ENCODE results near the gene MT1M.
A peak's percentile ranks its signal among the peaks of the same experiment; 100 is the strongest.
"Not testable (repeated sequence)": the region's sequence is repeated elsewhere in the genome, so short reads cannot be mapped to it uniquely, and the experiment has no call there.

Gene MT1M

DNA sequence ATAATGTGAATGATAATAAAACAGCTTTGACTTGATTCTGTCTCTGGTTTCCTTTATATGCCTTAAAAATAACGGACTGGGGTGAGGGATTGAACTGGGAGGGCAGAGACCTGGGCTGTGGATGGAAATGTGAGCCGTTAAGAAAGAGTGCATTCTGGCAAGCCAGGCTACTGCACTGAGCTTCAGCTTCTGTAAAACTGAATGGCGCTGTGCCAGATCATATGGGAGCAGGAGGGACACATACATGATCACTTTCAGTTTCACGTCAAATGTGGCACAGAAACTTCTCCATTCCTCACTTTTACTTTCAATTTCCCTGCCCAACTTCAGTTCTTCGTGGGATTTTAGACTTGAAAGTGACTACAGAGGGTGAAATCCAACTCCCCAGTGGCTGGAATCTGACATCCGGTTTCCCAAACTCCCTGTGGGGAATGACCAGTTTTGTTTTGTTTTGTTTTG is 23.0 kb upstream of the MT1M start:
- peak; percentile 70 for DNase-seq

DNA sequence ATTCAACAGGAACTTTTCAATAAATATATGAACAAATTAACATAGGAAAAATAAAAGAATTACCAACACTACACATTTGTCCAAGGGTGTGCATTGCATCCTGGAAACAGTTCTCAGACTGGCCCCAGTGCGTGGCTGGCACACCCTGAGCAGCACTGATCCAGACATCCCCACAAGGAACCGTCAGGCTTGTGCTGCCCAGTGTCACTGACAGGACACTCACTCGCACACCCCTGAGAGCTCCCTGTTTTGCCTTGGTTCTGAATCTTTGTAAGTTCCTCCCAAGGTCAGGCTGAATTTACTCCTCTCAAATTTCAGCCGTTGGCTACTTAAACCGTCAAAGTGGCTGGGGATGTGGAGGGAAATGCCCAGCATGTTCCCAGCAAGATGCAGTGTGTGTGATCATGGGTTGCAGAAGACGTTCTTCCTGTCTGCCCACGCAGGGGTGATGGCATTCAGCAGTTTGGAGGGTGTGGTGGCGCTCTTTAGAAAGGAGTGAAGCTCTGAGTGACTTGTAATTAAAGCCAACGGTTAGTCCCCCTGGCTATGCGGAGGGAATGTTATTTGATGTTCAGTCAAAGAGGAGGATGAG is 22.3 kb upstream of the MT1M start:
- DNase-seq, result peak; percentile 76

DNA sequence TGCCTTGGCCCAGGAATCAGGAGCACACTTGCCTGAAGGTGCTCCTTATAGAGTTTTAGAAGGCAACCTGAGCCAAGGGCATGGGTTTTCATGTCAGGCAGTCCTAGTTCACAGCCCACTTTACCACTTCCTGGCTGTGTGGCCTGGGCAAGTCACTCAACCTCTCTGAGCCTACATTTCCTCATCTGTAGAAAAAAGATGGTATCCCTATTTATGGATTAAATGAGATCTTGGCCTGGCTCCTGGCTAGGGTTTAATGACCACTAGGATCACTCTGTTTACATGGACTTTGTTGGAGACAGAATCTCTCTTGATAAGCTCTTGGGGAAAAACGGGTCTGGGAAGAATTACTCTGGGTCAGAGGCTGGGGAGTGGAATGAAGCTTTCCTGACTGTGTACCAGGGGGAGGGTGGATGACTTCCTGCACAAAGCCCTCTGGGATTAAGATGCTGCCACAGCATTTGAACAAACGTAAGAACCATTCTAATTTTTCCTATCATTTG is 21.8 kb upstream of the MT1M start:
- DNase-seq, result no peak

DNA sequence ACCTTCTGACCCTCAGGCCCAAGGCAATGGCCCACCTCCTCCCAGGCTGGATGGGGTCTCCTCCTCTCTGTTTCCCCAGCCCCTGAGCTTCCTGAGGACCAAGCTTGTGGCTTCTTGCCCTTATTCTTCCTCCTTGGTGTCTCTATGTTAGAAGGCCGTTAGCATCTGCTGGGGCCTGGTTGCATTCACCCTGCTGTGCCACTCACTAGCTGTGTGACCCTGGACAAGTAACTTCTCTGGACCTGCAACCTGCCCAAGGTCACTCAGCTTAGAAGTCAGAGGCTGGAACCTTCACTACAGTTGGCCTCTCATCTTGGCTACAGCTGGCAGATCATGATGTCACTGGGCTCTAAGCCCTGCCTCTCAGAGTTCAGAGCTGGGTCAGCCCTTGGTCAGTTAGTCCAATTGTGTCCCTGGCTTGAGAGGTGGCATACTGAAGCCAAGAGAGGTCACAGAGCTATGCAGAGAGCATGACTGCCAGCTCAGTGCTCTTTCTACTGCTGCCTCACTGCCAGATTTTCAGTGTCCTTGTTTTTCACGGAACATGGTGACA is 21.1 kb upstream of the MT1M start:
- no peak for DNase-seq

DNA sequence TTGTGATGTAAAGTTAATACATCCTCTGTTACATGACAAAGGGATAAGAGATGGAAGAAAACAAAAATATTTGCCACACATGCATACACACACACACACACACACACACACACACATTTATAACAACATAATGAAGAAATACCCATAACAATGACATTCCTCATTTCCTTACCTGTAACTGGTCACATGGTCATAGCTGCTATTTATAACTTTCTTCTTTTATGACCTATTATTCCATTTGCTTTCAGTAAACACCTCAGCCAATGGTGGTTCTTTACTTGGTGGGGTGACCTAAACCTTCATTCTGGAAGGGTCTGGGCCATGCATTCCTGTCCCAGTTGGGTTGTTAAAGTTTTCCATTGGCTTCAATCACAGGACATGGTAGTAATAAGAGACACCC is 18.8 kb upstream of the MT1M start:
- no peak for DNase-seq

DNA sequence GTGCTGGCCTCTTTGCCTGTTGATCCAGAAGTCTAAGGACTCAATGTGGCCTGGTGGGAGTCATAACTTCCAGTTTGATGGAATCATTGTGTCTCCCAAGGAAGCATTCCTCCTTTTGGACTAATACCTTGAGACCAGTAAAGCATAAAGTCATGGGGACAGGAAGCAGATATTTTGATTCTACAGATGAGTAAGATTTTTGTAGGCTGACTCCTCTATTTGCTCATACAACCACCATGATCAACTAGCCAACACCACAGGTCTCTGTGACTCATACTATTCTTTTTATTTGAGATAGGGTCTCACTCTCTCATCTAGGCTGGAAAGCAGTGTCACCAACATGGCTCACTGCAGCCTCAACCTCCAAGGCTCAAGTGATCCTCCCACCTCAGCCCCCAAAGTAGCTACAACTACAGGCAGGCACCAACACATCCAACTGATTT is 17.9 kb upstream of the MT1M start:
- no peak for DNase-seq

DNA sequence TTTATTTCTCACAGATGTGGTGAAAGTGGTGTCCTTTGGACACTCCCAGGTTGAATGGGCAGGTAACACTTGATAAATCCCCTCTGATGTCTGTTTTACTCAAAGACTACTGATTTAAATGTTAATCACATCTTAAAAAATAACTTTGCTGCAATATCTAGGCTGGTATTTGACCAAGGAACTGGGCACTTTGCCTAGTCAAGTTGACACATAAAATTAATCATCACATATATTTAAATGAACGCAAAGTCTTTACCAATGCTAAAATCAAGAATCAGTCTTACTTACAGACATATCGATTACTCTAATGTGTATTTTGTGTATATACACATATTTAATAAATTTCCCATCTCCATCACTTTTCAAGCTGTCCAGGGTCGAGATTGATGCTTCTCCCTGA is 17.1 kb upstream of the MT1M start:
- no peak for DNase-seq

DNA sequence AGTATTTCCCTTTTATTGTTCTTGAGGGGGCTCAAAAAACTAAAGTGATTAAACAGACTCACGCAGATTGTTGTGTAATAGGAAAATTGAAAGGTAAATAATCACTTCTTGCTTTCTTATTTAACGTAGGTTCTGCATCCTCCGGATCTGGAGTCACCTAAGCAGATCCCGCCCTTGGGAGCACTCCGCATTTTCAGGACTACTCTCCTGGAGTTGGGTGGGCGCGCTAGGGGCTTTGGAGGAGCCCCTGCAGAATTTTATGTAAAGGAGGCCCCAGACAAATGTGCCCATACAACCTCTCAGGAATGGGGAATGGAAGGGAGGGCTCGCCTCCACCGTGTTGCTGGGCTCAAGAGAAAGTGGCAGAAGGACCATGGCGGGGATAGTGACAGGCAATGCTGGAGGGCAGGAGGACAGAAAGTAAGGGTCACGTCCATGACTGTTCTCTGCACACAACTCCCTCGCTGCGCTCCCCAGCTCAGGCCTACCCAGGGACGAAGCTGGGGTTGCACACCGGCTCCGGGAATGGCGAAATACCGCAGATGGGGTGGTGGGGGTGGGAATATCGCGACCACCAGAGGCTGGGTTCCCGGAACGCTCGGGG is 15.7 kb upstream of the MT1M start:
- DNase-seq, result no peak

DNA sequence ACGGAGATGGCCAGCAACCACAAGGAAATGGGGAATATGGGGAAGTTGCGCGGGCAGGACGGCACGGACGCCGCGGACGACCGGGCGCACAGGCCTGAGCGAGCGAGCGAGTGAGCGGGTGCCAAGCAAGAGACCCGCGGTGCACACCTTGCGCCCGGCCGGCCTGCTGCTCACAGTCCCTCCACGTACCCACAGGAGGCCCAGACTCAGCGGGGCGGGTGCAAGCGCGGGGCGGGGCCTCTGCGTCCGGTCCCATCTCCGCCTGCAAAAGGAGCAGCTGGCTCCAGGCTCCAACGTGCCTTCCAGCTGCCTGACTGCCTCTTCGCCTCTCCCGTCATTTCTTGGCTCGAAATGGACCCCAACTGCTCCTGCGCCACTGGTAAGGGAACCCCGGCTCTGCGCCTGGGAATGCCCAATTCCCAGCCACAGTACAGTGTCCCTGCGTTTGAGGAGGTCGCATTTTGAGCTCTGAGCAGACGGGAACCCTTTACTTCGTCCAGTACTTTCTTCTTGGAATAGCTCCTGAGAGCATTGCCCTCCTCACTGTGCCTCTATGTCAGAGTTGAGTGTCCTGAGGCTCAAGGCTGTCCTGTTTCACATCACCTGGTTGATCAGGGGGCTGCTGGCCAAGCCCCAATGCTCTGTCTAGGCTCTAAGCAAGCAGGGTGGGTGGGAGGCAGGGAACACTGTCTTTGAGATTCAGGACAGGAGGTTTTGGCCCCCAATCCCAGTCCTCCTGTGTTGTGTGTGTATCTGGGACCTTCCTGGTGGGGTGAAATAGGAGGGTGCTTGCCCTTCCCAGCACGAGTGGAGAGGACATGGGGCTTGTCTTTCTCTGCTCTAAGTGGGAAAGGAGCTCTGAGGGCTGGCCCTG is 15.0 kb upstream of the MT1M start:
- DNase-seq, result peak; percentile 67

DNA sequence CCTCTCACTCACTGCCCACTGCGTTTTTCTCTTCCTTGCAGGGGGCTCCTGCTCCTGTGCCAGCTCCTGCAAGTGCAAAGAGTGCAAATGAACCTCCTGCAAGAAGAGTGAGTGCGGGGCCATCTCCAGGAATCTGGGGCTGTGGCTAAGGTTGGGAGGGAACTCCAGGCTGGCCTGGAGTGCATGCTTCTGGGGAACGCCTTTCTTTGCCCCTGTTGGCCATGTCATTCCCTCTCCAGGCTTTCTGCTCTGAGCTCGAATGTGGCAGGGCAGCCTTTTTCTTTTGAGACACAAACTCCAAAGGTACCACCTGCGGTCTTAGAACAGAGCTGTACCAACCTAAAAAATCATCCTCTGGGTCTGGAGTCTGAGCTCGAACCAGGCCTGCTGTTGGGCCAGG is 14.3 kb upstream of the MT1M start:
- DNase-seq, result no peak

DNA sequence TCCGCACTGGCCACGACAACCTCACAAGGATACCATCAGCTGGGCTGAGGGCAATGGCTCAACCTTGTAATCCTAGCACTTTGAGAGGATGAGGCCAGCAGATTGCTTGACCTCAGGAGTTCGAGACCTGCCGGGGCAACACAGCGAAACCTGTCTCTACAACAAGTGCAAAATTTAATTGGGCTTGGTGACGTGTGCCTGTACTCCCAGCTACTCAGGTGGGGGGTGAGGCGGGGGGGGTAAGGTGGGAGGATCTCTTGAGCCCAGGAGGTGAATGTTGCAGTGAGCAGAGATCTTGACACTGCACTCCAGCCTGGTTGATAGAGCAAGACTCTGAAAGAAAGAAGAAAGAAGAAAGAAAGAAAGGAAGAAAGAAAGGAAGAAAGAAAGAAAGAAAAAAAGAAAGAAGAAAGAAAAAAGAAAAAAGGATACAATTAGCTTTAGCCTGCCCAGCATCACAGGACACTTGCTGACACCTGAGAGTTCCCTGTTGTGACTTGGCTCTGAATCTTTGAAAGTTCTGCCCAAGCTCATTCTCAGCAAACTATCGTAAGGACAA is 12.0 kb upstream of the MT1M start:
- DNase-seq, result no peak

DNA sequence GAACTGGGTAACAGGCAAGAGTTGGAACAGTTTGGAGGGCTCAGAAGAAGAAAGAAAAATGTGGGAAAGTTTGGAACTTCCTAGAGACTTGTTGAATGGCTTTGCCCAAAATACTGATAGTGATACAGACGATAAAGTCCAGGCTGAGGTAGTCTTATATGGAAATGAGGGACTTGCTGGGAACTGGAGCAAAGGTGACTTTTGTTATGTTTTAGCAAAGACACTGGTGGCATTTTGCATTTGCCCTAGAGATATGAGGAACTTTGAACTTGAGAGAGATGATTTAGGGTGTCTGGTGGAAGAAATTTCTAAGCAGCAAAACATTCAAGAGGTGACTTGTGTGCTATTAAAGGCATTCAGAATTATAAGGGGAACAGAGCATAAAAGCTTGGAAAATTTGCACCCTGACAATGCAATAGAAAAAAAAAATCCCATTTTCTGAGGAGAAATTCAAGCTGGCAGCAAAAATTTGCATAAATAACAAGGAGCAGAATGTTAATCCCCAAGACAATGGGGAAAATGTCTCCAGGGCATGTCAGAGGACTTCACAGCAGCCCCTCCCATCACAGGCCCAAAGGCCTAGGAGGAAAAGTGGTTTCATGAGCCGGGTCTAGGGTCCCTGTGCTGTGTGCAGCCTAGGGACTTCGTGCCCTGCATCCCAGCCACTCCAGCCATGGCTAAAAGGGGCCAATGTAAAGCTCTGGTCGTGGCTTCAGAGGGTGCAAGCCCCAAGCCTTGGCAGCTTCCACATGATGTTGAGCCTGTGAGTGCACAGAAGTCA is 10.6 kb upstream of the MT1M start:
- DNase-seq, result not testable (repeated sequence)

DNA sequence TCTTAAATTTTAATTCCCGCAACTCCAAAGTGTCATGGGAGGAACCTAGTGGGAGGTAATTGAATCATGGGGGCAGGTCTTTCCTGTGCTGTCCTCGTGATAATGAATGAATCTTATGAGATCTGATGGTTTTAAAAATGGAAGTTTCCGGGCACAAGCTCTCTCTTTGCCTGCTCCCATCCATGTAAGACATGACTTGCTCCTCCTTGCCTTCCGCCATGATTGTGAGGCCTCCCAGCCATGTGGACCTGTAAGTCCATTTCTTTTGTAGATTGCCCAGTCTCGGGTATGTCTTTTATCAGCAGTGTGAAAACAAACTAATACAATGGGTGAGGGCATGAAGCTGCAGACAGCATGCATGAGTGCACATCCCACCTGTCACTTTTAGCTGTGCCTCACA is 9.3 kb upstream of the MT1M start:
- not testable (repeated sequence) for DNase-seq

DNA sequence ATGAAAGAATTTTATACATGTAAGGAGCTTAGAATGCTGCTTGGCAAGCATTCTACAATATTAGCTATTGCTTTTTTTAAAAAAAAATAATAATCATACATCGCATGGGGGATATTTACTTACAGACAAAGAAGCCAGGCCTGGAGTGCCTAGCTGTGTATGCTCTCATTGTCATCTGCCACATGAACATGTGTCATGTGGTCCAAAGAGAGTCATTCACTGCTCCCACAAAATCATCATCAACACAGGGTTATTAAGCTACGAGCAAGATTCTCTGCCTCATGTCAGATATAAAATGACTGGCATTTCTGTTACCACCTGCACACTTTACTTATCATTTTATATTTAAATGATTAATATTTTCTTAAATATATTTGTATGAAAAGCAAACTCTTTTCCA is 8.8 kb upstream of the MT1M start:
- no peak for DNase-seq

DNA sequence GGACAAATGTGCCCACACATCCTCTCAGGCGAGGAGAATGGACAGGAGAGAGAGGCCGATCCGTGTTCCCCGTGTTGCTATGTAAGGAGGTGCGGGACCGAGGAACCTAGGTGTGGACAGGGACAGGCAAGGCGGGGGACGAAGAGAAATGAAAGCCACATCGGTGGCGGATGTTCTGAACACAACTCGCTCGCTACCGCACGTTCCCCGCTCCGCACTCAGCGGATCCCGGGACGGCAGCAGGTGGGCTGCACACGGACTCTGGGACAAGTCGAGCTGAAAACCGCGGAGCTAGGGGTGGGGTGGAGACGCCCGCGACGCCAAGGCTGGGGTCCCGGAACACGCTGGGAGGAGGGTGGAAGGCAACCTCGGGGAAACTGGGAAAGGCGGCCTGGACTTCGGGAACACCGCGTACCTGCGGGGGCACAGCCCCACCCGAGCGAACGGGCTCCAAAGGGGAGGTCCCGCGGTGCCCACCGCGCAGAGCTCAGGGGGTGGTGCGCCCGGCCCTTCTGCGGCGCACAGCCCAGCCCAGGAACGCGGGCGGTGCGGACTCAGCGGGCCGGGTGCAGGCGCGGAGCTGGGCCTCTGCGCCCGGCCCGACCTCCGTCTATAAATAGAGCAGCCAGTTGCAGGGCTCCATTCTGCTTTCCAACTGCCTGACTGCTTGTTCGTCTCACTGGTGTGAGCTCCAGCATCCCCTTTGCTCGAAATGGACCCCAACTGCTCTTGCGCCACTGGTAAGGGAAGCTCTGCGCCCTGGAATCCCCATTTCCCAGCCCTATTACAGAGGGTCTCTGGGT is 7.1 kb upstream of the MT1M start, which contains the start of gene MT1E:
Gene MT1E (plus strand): TSS at position 642 of the 803 bp plus-strand sequence. CDS start 71 bp downstream, at position 713.
- peak; percentile 79 for DNase-seq

DNA sequence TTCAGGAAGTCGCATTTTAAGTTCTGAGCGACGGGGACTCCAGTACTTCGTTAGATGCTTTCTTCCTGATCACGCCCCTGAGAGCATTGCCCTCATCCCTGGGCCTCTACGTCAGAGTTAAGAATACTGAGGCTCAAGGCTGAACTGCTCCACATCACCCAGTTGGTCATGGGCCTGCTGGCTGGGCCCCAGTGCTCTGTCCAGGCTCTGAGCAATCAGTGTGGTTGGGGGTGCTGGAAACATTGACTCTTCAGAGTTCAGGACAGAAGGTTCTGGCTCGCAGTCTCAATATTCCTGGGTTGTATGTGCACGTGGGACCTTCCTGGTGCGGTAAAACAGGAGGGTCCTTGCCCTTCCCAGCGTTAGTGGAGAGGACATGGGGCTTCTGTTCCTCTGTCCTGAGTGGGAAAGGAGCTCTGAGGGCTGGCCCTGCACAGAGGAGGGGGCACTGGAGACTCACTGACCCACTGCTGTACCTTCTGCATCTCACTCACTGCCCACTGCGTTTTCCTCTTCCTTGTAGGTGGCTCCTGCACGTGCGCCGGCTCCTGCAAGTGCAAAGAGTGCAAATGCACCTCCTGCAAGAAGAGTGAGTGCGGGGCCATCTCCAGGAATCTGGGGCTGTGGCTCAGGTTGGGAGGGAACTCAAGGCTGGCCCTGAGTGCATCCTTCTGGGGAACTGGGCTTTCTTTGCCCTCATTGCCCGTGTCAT is 6.4 kb upstream of the MT1M start:
- DNase-seq, result no peak

DNA sequence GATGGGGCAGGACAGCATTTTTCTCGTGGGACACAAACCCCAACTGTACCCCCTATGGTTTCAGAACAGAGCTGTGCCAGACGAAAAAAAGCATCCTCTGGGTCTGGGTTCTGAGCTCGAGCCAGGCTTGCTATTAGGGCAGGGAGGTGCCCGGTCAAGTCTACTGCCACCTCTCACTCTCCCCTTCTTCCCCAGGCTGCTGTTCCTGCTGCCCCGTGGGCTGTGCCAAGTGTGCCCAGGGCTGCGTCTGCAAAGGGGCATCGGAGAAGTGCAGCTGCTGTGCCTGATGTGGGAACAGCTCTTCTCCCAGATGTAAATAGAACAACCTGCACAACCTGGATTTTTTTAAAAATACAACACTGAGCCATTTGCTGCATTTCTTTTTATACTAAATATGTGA is 5.8 kb upstream of the MT1M start:
- no peak for DNase-seq

DNA sequence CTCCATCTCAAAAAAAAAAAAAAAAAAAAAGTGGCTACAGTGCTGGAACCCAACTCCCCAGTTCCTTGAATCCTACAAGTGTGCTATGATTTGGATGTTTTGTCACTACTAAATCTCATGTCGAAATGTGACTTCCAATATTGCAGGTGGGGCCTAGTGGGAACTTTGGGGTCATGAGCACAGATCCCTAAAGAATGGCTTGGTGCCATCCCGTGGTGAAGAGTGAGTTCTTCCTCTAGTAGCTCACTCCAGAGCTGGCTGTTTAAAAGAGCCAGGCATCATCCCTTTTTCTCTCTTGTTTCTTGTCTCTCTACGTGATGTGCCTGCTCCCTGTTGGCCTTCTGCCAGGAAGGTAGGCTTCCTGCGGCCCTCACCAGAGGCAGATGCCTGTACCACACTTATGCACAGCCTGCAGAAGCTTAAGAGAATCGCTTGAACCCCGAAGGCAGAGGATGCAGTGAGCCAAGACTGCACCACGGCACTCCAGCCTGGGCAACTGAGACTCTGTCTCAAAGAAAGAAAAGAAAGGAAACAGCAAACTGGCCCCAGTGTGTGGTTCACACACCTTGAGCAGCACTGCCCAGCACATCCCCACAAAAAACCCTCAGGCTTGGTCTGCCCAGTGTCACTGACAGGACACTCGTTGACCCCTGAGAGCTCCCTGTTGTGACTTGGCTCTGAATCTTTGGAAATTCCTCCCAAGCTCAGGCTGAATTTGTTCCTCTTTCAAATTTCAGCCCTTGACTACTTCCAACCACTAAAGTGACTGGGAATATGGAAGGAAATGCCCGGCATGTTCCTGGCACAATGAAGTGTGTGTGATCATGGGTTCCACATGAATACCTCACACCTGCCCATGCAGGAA is 3.7 kb upstream of the MT1M start:
- DNase-seq, result no peak

DNA sequence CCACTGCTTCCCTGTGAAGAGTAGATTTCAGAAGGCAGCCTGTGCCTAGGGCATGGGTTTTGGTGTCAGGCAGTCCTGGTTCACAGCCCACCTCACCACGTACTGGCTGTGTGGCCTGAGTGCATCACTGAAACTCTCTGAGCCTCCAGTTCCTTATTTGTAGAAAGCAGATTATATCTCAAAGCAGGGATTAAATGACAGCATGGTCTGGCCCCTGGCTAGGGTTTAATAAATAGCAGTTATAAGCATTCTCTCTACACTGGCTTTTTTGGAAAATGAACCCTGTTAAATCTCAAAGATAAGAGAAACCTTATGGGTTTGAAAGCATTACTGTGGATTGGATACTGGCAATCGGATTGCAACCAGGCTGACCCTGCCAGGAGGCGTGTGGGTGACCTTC is 2.9 kb upstream of the MT1M start:
- no peak for DNase-seq

DNA sequence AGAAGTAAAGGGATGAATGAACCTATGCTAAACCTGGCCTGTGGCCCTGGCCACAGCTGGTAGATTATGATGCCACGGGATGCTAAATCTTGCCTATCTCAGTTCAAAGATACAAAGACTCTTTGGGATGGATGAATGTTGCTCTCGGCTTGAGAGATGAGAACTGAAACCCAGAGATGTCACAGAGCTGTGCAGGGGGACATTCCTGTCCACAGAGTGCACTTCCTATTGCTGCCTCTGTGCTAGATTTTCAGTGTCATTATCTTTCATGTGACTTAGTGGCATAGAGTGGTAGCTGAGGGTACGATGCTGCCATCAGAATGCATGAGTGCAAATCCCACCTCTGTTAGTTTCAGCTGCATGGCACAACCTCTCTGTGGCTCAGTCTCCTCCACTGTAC is 2.3 kb upstream of the MT1M start:
- DNase-seq, result no peak
